ENCODE data around the gene MTG2.

Gene MTG2

DNA sequence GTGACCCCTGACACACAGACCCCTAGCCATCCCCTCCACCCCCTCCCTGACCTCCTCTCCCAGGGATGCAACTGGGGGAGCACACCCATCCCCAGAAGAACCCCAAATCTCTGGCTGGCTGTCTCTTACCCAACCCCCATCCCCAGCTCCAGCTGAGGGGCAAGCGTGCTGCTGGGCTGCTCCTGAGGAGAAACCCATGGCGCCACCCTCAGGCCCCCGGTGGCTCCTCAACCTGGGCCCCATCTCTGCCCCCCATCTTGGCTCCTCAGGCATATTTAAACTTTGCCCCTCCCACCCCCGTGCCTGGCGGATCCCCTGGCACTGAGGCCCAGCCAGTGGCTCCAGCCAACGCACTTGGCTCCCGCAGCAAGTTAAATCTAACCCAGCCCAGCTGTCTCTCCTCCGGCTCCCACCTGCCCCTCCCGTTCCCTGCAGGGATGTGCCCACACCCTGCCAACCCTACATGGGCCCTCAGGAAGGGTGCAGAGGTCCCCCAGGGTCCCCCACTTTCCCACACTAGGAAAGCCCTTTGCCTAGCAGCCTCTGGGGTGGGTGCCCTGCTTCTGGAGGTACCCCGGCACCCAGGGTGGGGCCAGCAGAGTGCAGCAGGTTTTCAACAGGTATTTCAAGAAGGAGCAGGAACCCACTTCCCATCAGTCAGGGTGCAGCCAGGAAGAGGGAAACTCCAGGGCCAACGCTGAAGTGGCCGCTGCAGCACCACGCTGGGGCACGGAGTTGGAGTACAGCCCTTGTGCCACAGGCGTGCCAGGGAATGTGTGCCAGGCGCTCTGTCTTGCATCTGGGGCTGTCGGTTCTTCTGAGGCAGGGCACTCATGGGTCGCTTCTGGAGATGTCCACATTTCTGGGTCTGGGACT, 50.2 kb downstream of the MTG2 start:
- no peak for DNase-seq (ENCODE audit: low read depth in 3 of 3)

DNA sequence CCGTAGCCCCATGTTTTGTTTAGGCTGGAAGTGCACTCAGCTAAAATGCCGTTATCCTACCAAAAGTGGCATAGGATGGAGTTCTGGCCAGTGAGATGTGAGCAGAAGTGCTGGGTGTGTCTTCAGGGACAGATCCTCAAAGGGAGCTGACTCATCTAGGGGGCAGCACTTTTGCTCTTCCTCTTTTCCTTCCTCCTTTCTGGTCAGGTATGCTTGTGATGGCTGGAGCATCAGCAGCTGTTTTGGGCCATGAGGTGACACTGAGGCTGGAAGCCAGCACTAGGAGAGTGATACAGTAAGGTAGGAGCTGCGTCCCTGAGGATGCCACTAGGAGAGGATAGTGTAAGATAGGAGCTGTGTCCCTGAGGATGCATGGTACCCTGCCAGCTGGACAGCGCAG, 50.9 kb downstream of the MTG2 start:
- no peak for DNase-seq (ENCODE audit: low read depth in 3 of 3)

DNA sequence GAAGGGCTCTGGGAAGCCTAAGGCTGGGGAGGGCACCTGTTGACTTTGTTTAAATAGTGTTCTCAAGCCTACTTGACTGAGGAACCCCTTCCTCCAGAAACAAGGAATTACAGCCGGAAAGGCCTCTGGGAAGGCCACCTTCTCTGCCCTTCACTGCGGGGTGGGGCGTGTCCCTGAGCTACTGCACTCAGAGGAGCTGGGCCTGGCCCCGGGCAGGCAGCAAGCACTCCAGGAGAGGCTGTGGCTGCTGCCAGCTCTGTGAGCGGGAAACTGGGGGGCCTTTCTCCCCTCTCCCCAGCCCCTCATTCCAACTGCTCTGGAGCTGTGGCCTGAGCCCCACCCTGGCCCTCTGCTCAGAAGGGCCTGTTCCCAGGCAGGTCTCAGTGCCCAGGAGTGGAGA, 51.5 kb downstream of the MTG2 start:
- no peak for DNase-seq (ENCODE audit: low read depth in 3 of 3)

DNA sequence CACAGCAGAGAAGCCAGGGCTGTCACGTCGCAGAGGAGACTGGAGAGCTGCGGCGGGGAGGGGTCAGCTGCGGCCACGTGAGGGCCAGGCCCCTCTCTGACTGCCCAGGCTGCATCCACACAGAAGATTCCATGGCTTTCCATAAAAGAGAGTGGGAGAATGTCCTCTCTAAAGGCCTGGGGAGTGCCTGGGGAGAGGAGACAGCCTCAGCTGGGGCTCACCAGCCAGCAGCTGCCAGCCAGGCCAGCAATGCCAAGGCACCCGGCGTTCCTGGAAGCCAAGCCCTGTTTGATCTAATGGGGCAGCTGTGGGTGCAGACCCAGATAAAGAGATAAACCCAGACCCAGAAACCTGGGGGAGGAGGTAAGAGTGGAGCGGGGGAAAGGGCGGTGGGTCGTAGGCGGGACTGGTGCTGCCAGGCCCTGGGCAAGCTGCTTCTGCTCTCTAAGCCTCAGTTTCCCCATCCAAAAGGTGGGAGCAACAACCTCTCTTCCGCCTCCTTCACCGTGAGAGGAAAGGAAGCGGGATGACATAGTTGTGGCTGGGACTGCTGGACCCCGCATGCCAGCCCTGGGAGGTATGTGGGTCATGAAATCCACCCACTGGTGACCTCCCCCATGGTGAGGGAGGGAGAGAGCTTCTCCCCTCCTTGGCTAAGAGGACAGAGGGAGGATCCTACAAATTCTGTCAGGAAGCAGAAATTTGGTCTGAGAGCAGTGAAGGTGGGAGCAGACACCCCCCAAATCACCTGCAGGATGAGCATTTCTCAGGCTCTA, 52.4 kb downstream of the MTG2 start:
- DNase-seq (ENCODE audit: low read depth in 3 of 3): no peak

DNA sequence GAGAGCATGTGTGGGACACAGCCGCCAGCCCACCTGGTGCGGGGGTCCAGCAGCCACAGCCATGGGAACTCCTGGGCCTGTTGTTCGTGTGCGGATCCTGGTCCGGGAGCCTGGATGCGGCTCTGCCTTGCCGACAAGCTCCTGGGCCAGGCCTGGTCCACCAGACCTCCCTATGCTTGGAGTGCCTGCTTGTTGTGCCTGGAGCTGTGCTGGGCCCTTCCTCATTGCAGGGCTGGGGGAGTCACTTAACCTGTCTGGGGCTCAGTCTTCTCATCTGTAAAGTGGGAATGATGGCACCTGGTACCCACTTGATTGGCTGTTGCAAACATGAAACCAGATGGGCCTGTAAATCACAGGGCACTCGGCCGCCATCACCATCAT, 52.9 kb downstream of the MTG2 start:
- no peak for DNase-seq (ENCODE audit: low read depth in 3 of 3)

DNA sequence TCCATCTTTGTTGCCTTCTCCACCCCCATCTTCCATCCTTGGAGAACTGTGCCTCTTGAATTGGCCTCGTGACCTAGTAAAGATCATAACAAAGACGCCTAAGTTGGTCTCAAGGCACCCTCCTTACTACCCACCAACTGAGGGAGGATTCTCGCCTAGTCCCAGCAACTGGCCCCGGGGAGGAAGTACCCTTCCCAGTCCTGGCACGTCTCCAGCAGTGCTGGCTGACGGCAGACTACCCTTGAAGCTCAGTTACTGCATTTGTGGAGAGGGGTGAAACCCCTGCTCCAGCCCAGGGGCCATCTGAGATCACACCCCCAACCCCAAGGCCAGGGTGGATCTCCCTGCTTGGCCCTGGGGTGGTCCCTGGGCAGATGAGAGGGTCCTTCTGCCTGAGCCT, 53.4 kb downstream of the MTG2 start:
- no peak for DNase-seq (ENCODE audit: low read depth in 3 of 3)

DNA sequence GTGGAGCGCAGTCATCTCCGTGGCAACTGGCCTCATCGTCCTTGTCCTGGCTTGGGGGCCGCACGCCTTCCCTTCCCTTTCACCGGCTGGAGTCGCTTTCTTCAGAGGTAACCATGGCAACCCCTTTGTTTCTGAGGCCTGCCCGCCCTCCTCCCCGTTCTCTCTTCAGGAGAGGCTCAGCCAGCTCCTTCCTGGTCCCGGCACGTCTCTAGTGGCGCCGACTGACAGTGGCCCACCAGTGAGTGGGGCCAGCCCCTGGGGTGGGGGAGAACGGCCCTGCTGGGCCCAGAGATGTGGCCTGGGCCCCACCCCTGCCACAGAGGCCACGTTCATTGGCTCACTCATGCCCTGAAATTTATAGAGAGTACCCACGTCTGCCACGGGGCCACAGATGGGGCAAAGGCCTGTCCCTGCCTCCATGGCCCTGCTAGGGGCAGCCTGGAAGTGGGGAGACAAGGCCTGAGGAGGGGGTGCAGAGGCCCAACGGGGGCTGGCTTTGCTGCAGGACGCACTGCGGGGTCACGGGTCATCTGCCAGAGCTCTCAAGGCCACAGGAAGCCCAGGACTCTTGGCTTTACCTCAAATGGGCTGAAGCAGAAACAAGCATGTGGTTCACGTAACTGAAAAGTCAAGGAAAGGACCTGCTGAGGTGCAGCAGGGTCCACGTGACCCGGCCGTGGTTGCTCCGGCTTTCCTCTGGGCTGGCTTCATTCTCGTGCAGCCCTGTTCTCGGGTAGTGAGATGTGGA, 54.1 kb downstream of the MTG2 start:
- no peak for DNase-seq (ENCODE audit: low read depth in 3 of 3)

DNA sequence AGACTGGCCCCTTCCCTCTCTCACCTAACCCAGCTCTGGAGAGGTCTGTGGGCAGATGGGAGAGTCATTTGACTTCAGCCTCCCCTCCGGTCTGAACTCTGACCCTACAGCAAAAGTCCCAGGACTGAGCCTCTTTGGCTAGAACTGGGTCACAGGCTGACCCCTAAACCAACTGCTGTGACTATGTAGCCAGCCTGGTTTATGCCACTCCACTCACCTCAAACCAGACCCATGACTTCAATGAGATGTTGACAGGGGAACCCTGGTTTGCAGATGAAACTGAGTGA, 54.6 kb downstream of the MTG2 start:
- DNase-seq (ENCODE audit: low read depth in 3 of 3): no peak

DNA sequence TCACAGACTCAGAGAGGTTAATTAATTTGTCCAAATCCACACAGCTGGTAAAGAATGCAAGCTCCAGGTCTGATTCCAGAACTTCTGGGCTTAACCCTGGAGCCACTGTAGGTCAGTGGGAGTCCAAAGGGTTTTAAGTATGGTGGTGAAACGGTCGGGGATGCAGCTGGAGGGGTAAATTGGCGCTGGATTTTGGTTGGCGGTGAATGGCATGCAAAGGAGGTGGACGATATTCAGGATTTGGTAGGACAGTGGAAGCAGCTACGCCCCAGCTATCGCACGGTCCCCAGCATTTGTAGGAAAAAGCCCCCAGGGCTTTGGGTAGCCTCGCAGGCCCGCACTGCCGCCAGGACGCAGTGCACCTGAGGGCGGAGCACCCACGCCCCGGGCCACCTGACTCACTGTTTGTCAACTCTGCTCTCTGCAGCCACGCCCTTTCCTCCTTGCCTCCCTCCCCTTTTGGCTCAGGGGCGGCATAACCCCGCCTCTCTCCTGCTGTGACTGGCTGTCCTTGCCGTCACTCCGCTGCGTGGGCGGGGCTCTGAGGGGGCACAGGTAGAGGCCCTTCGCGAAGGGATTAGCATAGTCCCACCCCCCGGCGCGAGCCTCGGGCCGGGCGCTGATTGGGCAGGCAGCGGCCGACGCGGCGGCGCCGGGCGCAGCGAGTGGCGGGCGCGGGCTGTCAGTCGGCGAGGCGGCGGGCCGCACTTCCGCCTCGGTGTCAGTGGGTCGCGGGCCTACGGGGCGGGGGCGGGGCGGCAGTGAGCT, 55.2 kb downstream of the MTG2 start, which contains the start of gene OSBPL2:
TSS of gene OSBPL2 (plus strand) at position 721 of the 768 bp plus-strand sequence. CDS start 17,664 bp downstream, outside the sequence.
- peak; percentile 100 for DNase-seq (ENCODE audit: low read depth in 3 of 3)

DNA sequence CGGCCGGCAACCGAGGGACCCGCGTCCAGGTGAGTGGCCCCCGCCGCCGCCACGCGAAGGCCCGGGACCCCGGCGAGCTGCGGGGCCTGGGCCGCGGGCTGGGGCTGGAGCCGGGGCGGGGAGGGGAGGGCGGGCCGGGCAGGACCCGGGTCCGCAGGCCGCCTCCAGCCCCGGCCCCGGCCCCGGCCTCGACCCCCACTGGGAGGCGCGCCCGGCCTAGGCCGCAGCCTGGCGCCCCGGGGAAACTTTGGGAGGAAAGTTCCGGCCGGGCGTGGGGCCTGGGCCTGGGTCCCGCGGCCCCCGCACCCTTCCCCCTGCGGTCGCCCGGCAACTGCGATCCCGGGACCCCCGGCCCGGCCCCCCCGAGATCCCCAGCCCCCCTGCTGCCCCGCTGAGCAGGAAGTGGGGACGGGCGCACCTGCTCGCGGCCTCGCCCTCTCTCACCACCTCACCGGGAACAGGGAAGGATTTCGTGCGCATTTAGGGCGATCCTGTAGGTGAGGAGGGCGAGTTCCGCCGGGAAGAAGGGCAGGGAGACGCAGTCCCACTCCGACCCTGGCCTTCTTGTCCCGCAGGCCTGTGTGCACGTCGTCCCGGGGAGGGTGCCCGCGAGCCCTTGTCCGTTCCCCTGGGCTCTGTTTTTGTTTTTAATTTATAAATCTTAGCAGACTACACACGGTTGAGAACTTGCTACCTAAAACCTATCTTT, 55.9 kb downstream of the MTG2 start:
- DNase-seq (ENCODE audit: low read depth in 3 of 3): no peak

DNA sequence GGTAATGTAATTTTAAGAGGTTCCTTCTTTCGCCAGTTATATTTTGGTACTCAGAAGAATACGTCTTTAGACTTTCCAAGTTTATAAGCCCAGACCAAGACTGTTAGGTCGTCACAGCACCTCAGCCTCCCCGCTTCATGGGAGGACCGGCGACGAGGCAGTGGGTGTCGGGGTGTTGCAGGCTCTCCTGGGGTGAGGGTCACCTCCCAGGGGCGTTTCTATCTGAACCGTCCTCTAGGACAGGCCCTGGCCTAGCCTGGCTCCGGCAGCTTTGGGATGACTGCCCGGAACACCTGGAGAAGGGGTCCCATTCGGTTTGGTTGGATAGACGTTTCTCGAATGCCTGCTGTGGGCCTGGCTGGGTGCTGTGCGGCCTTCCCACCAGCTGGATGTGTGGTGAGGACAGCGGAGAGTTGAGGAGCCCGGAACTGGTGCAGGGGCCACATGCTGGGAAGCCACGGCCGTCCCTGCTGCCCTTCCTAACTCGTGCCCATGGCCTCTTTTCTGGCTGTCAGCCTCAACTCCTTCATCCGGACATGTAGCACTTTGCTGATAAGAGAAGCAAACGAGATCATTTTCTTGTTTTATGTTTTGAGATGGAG, 56.6 kb downstream of the MTG2 start:
- DNase-seq (ENCODE audit: low read depth in 3 of 3): no peak

DNA sequence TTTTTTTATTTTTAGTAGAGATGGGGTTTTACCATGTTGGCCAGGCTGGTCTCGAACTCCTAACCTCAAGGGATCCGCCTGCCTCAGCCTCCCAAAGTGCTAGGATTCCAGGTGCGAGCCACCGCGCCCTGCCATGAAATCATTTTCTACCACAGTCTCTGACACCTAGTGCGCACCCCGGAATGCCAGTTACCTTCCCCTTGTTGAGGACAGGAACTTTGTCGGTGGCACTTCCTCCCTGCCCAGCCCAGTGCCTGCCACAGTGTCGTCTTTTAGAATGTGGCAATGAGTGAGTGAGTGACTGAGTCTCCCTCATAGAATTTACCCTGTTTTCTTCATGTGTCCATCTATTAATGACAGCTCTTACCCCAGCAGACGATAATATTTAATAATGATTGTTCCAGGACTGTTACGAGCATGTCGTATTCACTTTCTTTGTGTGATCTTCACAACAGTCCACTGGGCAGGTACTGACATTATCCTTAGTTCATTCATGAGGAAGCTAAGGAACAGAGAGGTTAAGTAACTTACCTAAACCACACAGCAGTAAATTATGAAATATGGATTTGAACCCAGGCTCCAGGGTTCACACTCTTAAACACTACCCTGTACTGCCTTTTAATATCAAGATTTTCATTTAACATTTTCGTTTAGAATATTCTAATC, 57.3 kb downstream of the MTG2 start:
- no peak for DNase-seq (ENCODE audit: low read depth in 3 of 3)

DNA sequence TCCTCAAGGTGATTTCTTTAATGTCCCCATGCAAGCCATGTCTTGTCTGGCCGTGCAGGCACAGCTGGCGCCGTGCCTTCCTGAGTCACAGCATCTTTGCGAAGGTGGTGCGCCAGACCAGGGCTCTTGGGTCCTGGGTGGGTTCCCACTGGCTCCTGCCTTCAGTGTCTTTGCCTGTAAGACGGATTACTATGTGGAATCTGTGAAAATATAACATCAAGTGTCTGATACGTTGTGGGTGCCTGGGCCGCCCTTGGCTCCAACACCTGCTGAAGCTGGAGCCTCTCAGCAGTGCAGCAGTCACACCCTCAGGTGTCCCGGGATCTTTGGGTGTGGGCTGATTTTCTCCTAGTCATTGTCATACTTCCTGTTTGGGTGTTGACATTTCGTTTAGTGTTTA, 58.7 kb downstream of the MTG2 start:
- no peak for DNase-seq (ENCODE audit: low read depth in 3 of 3)

DNA sequence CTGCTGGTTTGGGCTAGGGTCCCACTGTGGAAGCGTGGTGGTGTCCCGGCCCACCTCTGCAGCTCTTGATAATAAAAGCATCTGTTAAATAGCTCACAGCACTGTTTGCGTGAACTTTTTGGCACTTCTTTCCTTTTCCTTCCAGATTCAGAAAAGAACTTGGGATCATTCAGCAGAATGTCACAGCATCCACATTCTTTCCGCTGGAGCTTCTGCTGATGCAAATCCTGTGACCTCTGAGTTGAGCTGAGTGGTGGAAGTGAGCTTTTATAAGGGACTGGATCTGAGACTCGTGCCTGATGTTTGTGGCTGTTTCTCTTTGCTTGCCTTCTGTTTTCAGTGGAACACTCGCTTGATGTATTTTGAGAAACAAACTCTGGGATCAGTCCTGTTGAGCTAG, 59.3 kb downstream of the MTG2 start:
- DNase-seq (ENCODE audit: low read depth in 3 of 3): no peak

DNA sequence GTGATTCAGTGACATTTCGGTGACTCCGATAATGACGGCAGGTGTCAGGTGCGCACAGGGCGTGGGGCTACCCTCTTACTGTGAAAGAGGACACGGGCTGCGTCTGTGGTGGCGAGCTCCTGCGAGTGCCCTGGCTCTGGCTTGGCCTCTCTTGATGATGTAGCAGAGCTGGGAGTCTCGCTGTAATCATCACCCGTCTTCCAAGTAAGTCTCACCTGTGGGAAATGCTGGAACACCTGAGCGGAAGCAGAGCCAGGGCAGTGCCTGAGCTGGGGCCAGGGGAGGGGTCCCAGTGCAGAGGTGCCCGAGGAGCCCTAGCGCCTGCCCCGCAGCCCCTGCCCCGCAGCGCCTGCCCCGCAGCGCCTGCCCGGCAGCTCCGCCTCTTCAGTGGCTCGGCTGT, 60.3 kb downstream of the MTG2 start:
- no peak for DNase-seq (ENCODE audit: low read depth in 3 of 3)

DNA sequence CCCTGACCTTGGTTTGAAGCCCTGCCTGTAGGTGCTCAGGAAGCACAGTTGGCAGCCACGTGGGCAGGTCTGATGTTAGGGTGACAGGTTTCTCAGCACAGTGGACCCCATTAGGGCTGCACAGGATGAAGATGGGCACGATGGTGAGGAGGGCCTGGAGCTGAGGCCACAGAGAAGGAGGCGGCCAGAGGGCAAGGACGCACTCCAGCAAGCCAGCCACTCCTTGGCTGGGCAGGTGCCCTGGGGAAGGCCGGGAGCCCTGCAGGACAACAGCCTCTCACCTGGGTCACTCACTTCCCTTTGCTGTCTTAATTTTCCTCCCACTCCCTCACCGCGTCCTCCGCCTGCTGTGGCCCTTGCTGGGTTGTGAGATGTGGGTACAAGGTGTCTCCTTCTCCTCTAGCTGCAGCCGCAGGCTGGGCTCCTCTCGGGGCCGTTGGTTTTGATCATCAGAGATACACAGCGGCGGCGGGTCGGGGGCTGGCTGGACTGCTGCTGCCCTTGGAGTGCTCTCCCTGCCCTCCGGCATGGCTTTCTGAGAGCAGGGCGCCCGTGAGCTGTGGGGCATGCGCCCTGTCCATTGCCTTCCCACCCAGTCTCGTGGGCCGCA, 61.2 kb downstream of the MTG2 start:
- DNase-seq (ENCODE audit: low read depth in 3 of 3): no peak

DNA sequence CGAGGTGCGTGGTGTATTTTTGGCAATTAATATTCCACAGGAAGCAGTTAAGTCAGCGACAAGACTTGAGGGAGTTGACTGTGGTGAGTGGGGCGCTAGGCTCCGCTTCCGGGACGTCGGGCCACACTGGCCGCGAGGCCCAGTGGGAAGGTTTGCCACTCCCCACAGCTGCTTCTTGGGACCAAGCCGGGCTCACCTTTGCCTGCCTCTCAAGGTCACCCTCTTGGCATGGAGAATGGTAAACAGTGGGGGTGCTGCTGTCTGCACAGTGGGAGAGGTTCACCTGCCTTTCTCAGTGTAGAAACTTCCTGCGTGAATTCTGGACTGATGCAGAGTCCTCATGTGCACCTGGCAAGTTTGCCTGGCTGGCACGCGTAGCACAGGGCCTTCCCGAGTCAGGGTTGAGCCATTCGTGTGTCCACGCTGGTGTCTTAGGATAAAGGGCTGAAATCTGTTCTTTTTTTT, 61.8 kb downstream of the MTG2 start:
- DNase-seq (ENCODE audit: low read depth in 3 of 3): no peak

DNA sequence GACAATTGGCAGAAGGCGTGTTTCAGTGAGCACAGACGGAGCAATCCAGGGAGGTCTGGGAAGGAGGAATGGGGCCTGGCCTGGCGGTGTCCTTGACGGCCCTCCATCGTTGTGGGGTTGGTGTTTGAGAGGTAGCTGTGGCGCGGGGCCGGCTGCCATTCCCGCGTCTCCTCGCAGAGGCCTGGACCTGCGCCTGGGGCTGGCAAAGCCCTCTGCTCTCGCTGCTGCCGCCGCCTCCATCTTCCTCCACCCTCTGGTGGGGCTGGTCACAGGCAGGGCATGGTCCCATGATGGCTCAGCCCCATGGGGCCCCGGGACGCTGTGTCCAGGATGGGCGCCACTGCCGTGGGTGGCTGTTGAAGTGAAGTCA, 63.1 kb downstream of the MTG2 start:
- DNase-seq (ENCODE audit: low read depth in 3 of 3): no peak

DNA sequence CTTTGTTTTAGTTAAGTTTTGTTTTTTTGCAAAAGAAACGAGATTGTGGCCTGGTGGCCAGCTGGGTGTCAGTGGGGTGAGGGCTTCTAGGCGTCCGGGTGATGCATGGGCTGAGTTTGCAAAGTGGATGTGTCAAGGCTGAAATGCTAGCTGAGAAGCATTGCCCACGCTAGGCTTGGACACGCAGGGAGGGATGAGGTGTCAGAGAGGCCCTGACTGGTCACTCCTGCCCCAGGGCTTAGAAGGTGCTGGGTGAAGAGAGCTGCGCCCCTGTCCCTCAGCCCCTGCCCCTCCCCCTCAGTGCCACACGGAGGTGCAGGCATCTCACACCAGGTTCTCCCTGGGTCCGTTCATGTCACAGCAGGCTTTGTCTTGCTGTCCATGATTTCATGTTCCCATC, 63.6 kb downstream of the MTG2 start:
- DNase-seq (ENCODE audit: low read depth in 3 of 3): no peak

Data from stimulated activated CD4-positive, alpha-beta T cell treated with anti-CD3 and anti-CD28 coated beads, TNF-alpha, amount 100 ng/mL, for 4 hours (primary cell).